ENCODE results near the gene ATP5PO.
A peak's percentile ranks its signal among the peaks of the same experiment; 100 is the strongest.

The ATP5PO gene

GRCh38 chr21:33915368-33916199, at the start of gene ATP5PO:
TSS of gene ATP5PO (minus strand) at chr21:33915804. CDS start at chr21:33915763, 41 bp downstream.
- DNase-seq: peak; percentile 97

GRCh38 chr21:33964706-33965325, 49.2 kb upstream of the ATP5PO start:
- no peak for DNase-seq

- no peak for DNase-seq
Observed at GRCh38 chr21:33963848-33964555, 48.4 kb upstream of the ATP5PO start.

- no peak for DNase-seq
Observed at GRCh38 chr21:33962290-33962689, 46.7 kb upstream of the ATP5PO start.

GRCh38 chr21:33961061-33961460, 45.5 kb upstream of the ATP5PO start:
- DNase-seq: no peak

- no peak for DNase-seq
Observed at GRCh38 chr21:33959680-33960079, 44.1 kb upstream of the ATP5PO start.

- no peak for DNase-seq
Observed at GRCh38 chr21:33954395-33954794, 38.8 kb upstream of the ATP5PO start.

- no peak for DNase-seq
Observed at GRCh38 chr21:33951276-33952178, 35.9 kb upstream of the ATP5PO start.

GRCh38 chr21:33950431-33951079, 35.0 kb upstream of the ATP5PO start:
- DNase-seq: peak; percentile 44

GRCh38 chr21:33949516-33950430, 34.2 kb upstream of the ATP5PO start:
- DNase-seq: peak; percentile 81

GRCh38 chr21:33948951-33949444, 33.4 kb upstream of the ATP5PO start:
- DNase-seq: no peak

GRCh38 chr21:33948096-33948950, 32.7 kb upstream of the ATP5PO start:
- peak; percentile 94 for DNase-seq

- peak; percentile 93 for DNase-seq
Observed at GRCh38 chr21:33947451-33948095, 32.0 kb upstream of the ATP5PO start.

- peak; percentile 43 for DNase-seq
Observed at GRCh38 chr21:33945652-33946270, 30.2 kb upstream of the ATP5PO start.

- no peak for DNase-seq
Observed at GRCh38 chr21:33944185-33944763, 28.7 kb upstream of the ATP5PO start.

GRCh38 chr21:33943293-33943692, 27.7 kb upstream of the ATP5PO start:
- no peak for DNase-seq

GRCh38 chr21:33942426-33942825, 26.8 kb upstream of the ATP5PO start:
- DNase-seq: no peak

- no peak for DNase-seq
Observed at GRCh38 chr21:33940881-33941245, 25.3 kb upstream of the ATP5PO start.

Data from CD4-positive, alpha-beta T cell treated with Interleukin-17A for 1 hour (primary cell).